Gastrocnemius medialis (tissue), 4 donors: ENCODE data around the gene LIME1. TPM values are rescaled to one million over a fixed set of nuclear protein-coding genes. Genes with fewer than 3 reads are reported as not detected.

ENCODE experiments used
- ATAC-seq, 2 donors: fragments of 150-250 bp; one replicate each; pipeline ENCODE4 v1.9.1; 2016
- DNase-seq, 2 donors: peaks; one replicate each; pipeline ENCODE4 v3.0.0-alpha.2; 2019
- H3K27ac ChIP-seq, 4 donors: fragments of 200-600 bp; sonication (generic); 1 replicate in 1 of 4; 2 replicates in 3 of 4; pipeline ENCODE4 v1.5.1; 2016 to 2018; ENCODE audit warnings: mild to moderate bottlenecking in 2 of 4, moderate library complexity in 1 of 4
- H3K27me3 ChIP-seq, 3 donors: fragments of 200-600 bp; sonication (generic) in 2 of 3; 1 replicate in 1 of 3; 2 replicates in 2 of 3; pipeline versions ENCODE4 v1.5.1 to v1.6.0; 2016 to 2019; ENCODE audit warnings: mild to moderate bottlenecking in 1 of 3, moderate library complexity in 1 of 3
- H3K36me3 ChIP-seq, 2 donors: fragments of 200-600 bp; sonication (generic) in 1 of 2; one replicate each; pipeline ENCODE4 v1.5.1; 2017 to 2018
- H3K4me1 ChIP-seq, 2 donors: fragments of 200-600 bp; sonication (generic) in 1 of 2; one replicate each; pipeline ENCODE4 v1.5.1; 2016 to 2017; ENCODE audit warnings: mild to moderate bottlenecking in 2 of 2
- H3K4me3 ChIP-seq, 4 donors: fragments of 200-600 bp; sonication (generic) in 3 of 4; 1 replicate in 1 of 4; 2 replicates in 3 of 4; pipeline ENCODE4 v1.5.1; 2016 to 2019; ENCODE audit warnings: mild to moderate bottlenecking in 2 of 4
- H3K9me3 ChIP-seq, 3 donors: fragments of 200-600 bp; sonication (generic) in 2 of 3; 1 replicate in 1 of 3; 2 replicates in 2 of 3; pipeline ENCODE4 v1.5.1; 2016 to 2019
- POLR2A ChIP-seq, 2 donors: fragments of 450-650 bp; IDR thresholded peaks; one replicate each; pipeline ENCODE4 v1.6.1; 2017; ENCODE audit warnings: antibody characterized with exemption in 2 of 2, mild to moderate bottlenecking in 2 of 2, moderate library complexity in 2 of 2
- in situ Hi-C, 4 donors: fragments of 200-750 bp; cut with MboI; loops; one replicate each; pipeline versions ENCODE4 v1.15.0 to v1.8.0; 2017; ENCODE audit warnings: low sequenced_read_pairs in 4 of 4
- intact Hi-C: fragments of 100-400 bp; cut with DNase I; formaldehyde crosslinking; loops from one replicate; pipeline ENCODE4 v1.15.1; 2023; ENCODE audit warnings: low total_unique reads
- total RNA-seq, 4 donors: library from RNA; depleted of rRNA; stranded (reverse); fragments of >200 nt; gene quantifications; one replicate each; pipeline versions ENCODE4 v1.1.0 to v1.2.3, GENCODE V29; 2016
- TF ChIP-seq, protein P1 (sequence below), 5 experiments: fragments of 450-650 bp in 3 of 5; fragments of 200-600 bp in 2 of 5; sonication (generic) in 2 of 5; IDR thresholded peaks in 4 of 5; conservative IDR thresholded peaks in 1 of 5; 1 replicate in 4 of 5; 2 replicates in 1 of 5; pipeline ENCODE4 v1.5.1; 2016 to 2019; ENCODE audit warnings: antibody characterized with exemption in 5 of 5, mild to moderate bottlenecking in 3 of 5, moderate library complexity in 3 of 5

The LIME1 gene
- total RNA-seq, 4 donors from 2014 or later, result 2.0 to 6.3 (median 4.1) TPM

GRCh38 chr20:63702751-63703470, 33.6 kb upstream of the LIME1 start:
- Histone ChIP-seq H3K9me3 (no peaks in the 10 kb centered on the region), H3K4me1 (peaks cover 23 to 26% of the 10 kb centered on the region in 2 donors), H3K36me3 (peaks cover 0 to 24% of the 10 kb centered on the region in 2 donors), H3K27me3 (no peaks in the 10 kb centered on the region), H3K4me3 (no peak overlapping the region), H3K27ac (no peak overlapping the region)
- ATAC-seq, result no peak
- in situ Hi-C loops, result no loop called here
- DNase-seq, result no peak
- intact Hi-C loops, result no loop called here
- TF ChIP-seq POLR2A (IDR thresholded peaks at IDR 0.05), result no peak

- no peak for TF ChIP-seq POLR2A (IDR thresholded peaks at IDR 0.05)
- TF ChIP-seq, protein P1, sequence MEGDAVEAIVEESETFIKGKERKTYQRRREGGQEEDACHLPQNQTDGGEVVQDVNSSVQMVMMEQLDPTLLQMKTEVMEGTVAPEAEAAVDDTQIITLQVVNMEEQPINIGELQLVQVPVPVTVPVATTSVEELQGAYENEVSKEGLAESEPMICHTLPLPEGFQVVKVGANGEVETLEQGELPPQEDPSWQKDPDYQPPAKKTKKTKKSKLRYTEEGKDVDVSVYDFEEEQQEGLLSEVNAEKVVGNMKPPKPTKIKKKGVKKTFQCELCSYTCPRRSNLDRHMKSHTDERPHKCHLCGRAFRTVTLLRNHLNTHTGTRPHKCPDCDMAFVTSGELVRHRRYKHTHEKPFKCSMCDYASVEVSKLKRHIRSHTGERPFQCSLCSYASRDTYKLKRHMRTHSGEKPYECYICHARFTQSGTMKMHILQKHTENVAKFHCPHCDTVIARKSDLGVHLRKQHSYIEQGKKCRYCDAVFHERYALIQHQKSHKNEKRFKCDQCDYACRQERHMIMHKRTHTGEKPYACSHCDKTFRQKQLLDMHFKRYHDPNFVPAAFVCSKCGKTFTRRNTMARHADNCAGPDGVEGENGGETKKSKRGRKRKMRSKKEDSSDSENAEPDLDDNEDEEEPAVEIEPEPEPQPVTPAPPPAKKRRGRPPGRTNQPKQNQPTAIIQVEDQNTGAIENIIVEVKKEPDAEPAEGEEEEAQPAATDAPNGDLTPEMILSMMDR (IDR thresholded peaks at IDR 0.05 in 4 of 5, conservative IDR thresholded peaks at IDR 0.05 in 1 of 5), result no peak
- Histone ChIP-seq H3K4me1 (peaks cover 21 to 24% of the 10 kb centered on the region in 2 donors), H3K9me3 (no peaks in the 10 kb centered on the region), H3K36me3 (peaks cover 0 to 24% of the 10 kb centered on the region in 2 donors), H3K4me3 (no peak overlapping the region), H3K27ac (no peak overlapping the region), H3K27me3 (no peaks in the 10 kb centered on the region)
- in situ Hi-C loops (no loop called here), intact Hi-C loops (no loop called here)
- DNase-seq (no peak), ATAC-seq (no peak)
Measured at GRCh38 chr20:63703471-63703975, 32.9 kb upstream of the LIME1 start.

DNA sequence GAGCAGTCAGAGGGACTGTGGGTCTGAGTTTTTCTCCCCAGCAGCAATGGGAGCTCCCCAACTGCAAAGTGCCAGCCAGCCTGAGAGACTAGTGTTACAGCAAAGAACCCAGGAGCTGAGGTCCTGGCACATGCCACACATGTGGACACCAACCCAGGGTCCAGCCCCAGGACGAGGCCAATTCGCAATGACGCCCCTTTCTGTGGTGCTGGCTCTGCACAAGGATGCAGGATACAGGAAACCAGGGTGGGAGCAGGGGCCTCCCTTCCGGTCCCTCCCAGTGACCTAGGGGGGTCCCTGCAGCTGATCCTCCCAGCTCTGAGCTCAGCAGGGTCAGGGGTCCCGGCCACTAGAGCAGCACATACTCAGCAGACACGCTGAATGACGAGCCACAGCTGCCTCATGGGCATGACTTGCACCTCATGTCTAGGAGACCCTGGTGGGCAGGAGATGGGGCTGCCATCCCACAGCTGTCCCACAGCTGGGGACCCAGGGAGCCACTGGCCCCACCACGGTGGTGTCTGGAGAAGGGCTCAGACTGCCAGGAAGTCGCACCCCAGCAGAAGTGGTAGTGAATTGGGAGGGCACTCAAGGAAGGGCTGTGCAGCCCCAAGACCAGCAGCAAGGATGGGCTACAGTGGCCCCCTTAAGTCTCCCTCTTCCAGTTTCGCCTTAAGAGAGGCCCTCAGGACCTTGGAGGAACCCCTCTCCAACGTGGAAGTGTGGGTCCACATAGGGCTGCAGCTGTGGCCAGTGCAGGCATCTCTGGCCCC, 32.3 kb upstream of the LIME1 start:
- intact Hi-C loops, result no loop called here
- DNase-seq, result no peak
- in situ Hi-C loops, result no loop called here
- no peaks in the 10 kb centered on the region for H3K9me3 ChIP-seq
- H3K27ac ChIP-seq, result no peak overlapping the region
- H3K27me3 ChIP-seq, result no peaks in the 10 kb centered on the region
- H3K4me1 ChIP-seq, result peaks cover 15 to 24% of the 10 kb centered on the region in 2 donors
- H3K36me3 ChIP-seq, result peaks cover 0 to 25% of the 10 kb centered on the region in 2 donors
- no peak overlapping the region for H3K4me3 ChIP-seq
- TF ChIP-seq, protein P1 (IDR thresholded peaks at IDR 0.05 in 4 of 5, conservative IDR thresholded peaks at IDR 0.05 in 1 of 5), result no peak
- TF ChIP-seq POLR2A (IDR thresholded peaks at IDR 0.05), result no peak
- ATAC-seq, result no peak

GRCh38 chr20:63704749-63705117, 31.7 kb upstream of the LIME1 start:
- TF ChIP-seq POLR2A (IDR thresholded peaks at IDR 0.05), result no peak
- TF ChIP-seq, protein P1 (IDR thresholded peaks at IDR 0.05 in 4 of 5, conservative IDR thresholded peaks at IDR 0.05 in 1 of 5), result no peak
- DNase-seq (no peak), ATAC-seq (no peak)
- Histone ChIP-seq H3K36me3 (peaks cover 0 to 31% of the 10 kb centered on the region in 2 donors), H3K27me3 (no peaks in the 10 kb centered on the region), H3K9me3 (no peaks in the 10 kb centered on the region), H3K4me3 (no peak overlapping the region), H3K4me1 (peaks cover 11 to 23% of the 10 kb centered on the region in 2 donors), H3K27ac (no peak overlapping the region)
- in situ Hi-C loops (no loop called here), intact Hi-C loops (no loop called here)
